CD4-positive, alpha-beta memory T cell (primary cell): ENCODE data around the gene CD300C. TPM values are rescaled to one million over a fixed set of nuclear protein-coding genes. Genes with fewer than 3 reads are reported as not detected.
A peak's percentile ranks its signal among the peaks of the same experiment; 100 is the strongest.
"Not testable (repeated sequence)": the region's sequence is repeated elsewhere in the genome, so short reads cannot be mapped to it uniquely, and the experiment has no call there.

Source experiments
- CTCF ChIA-PET: fragments of 350-600 bp; sonication (Branson Sonifier 250); formaldehyde crosslinking; loops from one replicate; lab custom pipeline; 2021; ENCODE audit warnings: inconsistent platforms; ENCODE audit not compliant: partially characterized antibody; lab: Charles Lee
- POLR2A ChIA-PET: fragments of 350-600 bp; sonication (Branson Sonifier 250); formaldehyde crosslinking; loops from one replicate; lab custom pipeline; 2021; ENCODE audit not compliant: partially characterized antibody; lab: Charles Lee
- DNase-seq, 5 donors: peaks; one replicate each; pipeline versions ENCODE4 v3.0.0 to v3.0.0-alpha.2; 2020 to 2022; ENCODE audit warnings: mixed read lengths in 1 of 5
- H3K27ac ChIP-seq: one replicate; pipeline ENCODE4 v1.7.0; 2013; ENCODE audit warnings: low read depth, low read length
- H3K27me3 ChIP-seq: 2 replicates; pipeline ENCODE4 v1.7.0; 2013; ENCODE audit warnings: mild to moderate bottlenecking, low read length, moderate library complexity; ENCODE audit not compliant: insufficient read depth
- H3K36me3 ChIP-seq: 2 replicates; pipeline ENCODE4 v1.7.0; 2013; ENCODE audit warnings: mild to moderate bottlenecking, low read length, moderate library complexity; ENCODE audit not compliant: insufficient read depth
- H3K4me1 ChIP-seq: 2 replicates; pipeline ENCODE4 v1.7.0; 2013; ENCODE audit warnings: mild to moderate bottlenecking, low read length, moderate library complexity; ENCODE audit not compliant: insufficient read depth
- H3K4me3 ChIP-seq, 2 donors: one replicate each; pipeline ENCODE4 v1.7.0; 2013; ENCODE audit warnings: low read length in 2 of 2, mild to moderate bottlenecking in 1 of 2
- H3K9me3 ChIP-seq, 2 donors: one replicate each; pipeline ENCODE4 v1.7.0; 2013; ENCODE audit warnings: low read length in 2 of 2, control low read depth in 1 of 2; ENCODE audit not compliant: control insufficient read depth in 1 of 2
- H3K27ac Mint-ChIP-seq, 7 donors: one replicate each; pipeline ENCODE4 v1.8.0; 2020 to 2021; ENCODE audit warnings: mixed read lengths in 7 of 7, mild to moderate bottlenecking in 6 of 7, inconsistent platforms in 3 of 7, moderate library complexity in 3 of 7
- H3K27me3 Mint-ChIP-seq, 2 donors: one replicate each; pipeline ENCODE4 v1.8.0; 2020 to 2021; ENCODE audit warnings: mixed read lengths in 2 of 2
- H3K36me3 Mint-ChIP-seq, 2 donors: one replicate each; pipeline ENCODE4 v1.8.0; 2020 to 2021; ENCODE audit warnings: mixed read lengths in 2 of 2, inconsistent platforms in 1 of 2, mild to moderate bottlenecking in 1 of 2
- H3K4me1 Mint-ChIP-seq, 4 donors: one replicate each; pipeline ENCODE4 v1.8.0; 2020 to 2021; ENCODE audit warnings: mixed read lengths in 4 of 4, mild to moderate bottlenecking in 1 of 4
- H3K4me3 Mint-ChIP-seq, 8 donors: one replicate each; pipeline ENCODE4 v1.8.0; 2020 to 2021; ENCODE audit warnings: mixed read lengths in 8 of 8, mild to moderate bottlenecking in 7 of 8, moderate library complexity in 6 of 8, inconsistent platforms in 3 of 8
- H3K9me3 Mint-ChIP-seq, 8 donors: one replicate each; pipeline ENCODE4 v1.8.0; 2020 to 2021; ENCODE audit warnings: mixed read lengths in 8 of 8, mild to moderate bottlenecking in 5 of 8, inconsistent platforms in 3 of 8, moderate library complexity in 1 of 8
- intact Hi-C: fragments of 100-400 bp; cut with micrococcal nuclease; formaldehyde crosslinking; loops from one replicate; pipeline ENCODE4 v1.15.1; 2023
- polyA plus RNA-seq, 2 donors: library from polyadenylated mRNA; unstranded; fragments of 300-500 nt; fragmentation: Illumina TruSeq; gene quantifications; one replicate each; pipeline ENCODE4 v1.2.3, GENCODE V29; 2021
- total RNA-seq, 2 experiments: library from RNA; stranded (reverse); gene quantifications; one replicate each; pipeline ENCODE4 v1.2.3, GENCODE V29; 2021

The CD300C gene
- total and polyA plus RNA-seq, 4 experiments from 2014 or later, result not detected

- DNase-seq, result no peak
- H3K36me3 ChIP-seq, result no peaks in the 10 kb centered on the region
- intact Hi-C loops, result no loop called here
- peaks cover 0 to 5% of the 10 kb centered on the region in 2 donors for H3K27me3 Mint-ChIP-seq
- no peaks in the 10 kb centered on the region for H3K36me3 Mint-ChIP-seq
- no peak overlapping the region for H3K27ac Mint-ChIP-seq
- no peak overlapping the region for H3K4me3 ChIP-seq
- peaks cover 0 to 7% (median 5%) of the 10 kb centered on the region in 8 donors for H3K9me3 Mint-ChIP-seq
- H3K4me1 Mint-ChIP-seq, result peaks cover 7 to 12% (median 8%) of the 10 kb centered on the region in 4 donors
- no peak overlapping the region for H3K27ac ChIP-seq
- CTCF ChIA-PET, result no interaction called here
- peaks cover 10% of the 10 kb centered on the region for H3K4me1 ChIP-seq
- no peaks in the 10 kb centered on the region for H3K9me3 ChIP-seq
- H3K4me3 Mint-ChIP-seq, result no peak overlapping the region
- POLR2A ChIA-PET, result no interaction called here
- no peaks in the 10 kb centered on the region for H3K27me3 ChIP-seq
These were observed 36.7 kb upstream of the CD300C start for GRCh38 chr17:74582633-74583032.

DNA sequence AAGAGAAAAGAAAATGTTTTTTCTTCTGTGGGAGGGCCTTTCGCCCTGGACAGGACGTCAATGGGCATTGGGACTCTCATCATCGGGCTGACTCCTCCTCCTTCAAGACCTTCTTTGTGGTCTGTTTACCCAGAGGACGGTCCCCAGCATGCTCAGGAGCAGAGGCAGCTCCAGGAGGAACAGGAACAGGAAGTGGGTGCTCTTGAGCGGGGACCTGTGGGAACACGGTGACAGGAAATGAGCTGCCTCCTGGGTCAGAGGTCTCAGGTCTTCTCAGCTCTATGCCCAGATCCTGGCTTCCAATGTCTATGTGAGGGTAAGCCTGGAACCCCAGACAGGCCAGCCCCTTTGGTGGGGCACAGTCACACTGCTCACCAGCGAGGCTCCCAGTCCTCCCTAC, 34.0 kb upstream of the CD300C start:
- Mint-ChIP-seq H3K27ac (peak overlapping the region in 1 of 7 donors; percentile 48), H3K27me3 (peaks cover 3 to 4% of the 10 kb centered on the region in 2 donors), H3K4me1 (peaks cover 7 to 12% (median 8%) of the 10 kb centered on the region in 4 donors), H3K9me3 (peaks cover 0 to 6% (median 1%) of the 10 kb centered on the region in 8 donors), H3K4me3 (peak overlapping the region in 3 of 8 donors; percentile 44 to 75 (median 55)), H3K36me3 (no peaks in the 10 kb centered on the region)
- peaks cover 10% of the 10 kb centered on the region for H3K4me1 ChIP-seq
- ChIA-PET POLR2A (no interaction called here), CTCF (interaction anchor here (1.1 kb wide), 1 partner anchor 14 kb away, joined by 4 read pairs; no protein-coding TSS in a partner anchor)
- no peak for DNase-seq
- no peaks in the 10 kb centered on the region for H3K36me3 ChIP-seq
- H3K27ac ChIP-seq, result no peak overlapping the region
- no peaks in the 10 kb centered on the region for H3K9me3 ChIP-seq
- H3K4me3 ChIP-seq, result no peak overlapping the region
- intact Hi-C loops, result no loop called here
- H3K27me3 ChIP-seq, result no peaks in the 10 kb centered on the region

DNA sequence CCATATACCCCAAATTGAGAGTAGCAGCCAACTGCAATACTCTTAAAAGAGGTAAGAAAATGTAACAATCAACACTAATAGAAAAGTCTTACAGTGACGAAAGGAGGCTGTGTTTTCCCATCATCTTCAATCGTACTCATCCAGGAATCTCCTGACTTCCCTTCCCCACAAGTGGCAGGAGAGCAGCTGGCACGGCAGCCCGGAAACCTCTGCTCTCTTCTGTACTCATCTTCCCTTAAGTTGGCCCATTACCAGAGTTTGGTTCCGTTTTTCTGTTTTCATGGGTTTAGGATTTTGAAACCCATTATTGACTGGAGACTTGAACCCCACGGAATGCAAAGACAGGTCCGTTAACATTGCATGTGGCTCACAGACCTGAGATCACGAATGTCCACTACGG, 33.1 kb upstream of the CD300C start:
- peaks cover 4 to 11% of the 10 kb centered on the region in 2 donors for H3K27me3 Mint-ChIP-seq
- no peaks in the 10 kb centered on the region for H3K36me3 Mint-ChIP-seq
- CTCF ChIA-PET, result interaction anchor here (1.1 kb wide), 1 partner anchor 13 kb away, joined by 4 read pairs; no protein-coding TSS in a partner anchor
- H3K4me1 Mint-ChIP-seq, result peaks cover 7 to 12% (median 10%) of the 10 kb centered on the region in 4 donors
- peak overlapping the region in 1 of 7 donors; percentile 5 for H3K27ac Mint-ChIP-seq
- no peak for DNase-seq
- H3K9me3 Mint-ChIP-seq, result no peaks in the 10 kb centered on the region
- Histone ChIP-seq H3K9me3 (no peaks in the 10 kb centered on the region), H3K27me3 (no peaks in the 10 kb centered on the region), H3K4me1 (peaks cover 10% of the 10 kb centered on the region), H3K36me3 (no peaks in the 10 kb centered on the region), H3K27ac (no peak overlapping the region), H3K4me3 (no peak overlapping the region)
- POLR2A ChIA-PET, result no interaction called here
- intact Hi-C loops, result no loop called here
- H3K4me3 Mint-ChIP-seq, result no peak overlapping the region

GRCh38 chr17:74574489-74575142, 28.7 kb upstream of the CD300C start:
- no peak overlapping the region for H3K4me3 Mint-ChIP-seq
- no peak for DNase-seq
- peaks cover 5 to 20% of the 10 kb centered on the region in 2 donors for H3K27me3 Mint-ChIP-seq
- CTCF ChIA-PET, result interaction anchor here (0.8 to 1.2 kb wide), 2 partner anchors 8 to 206 kb away, joined by 3 to 4 read pairs; no protein-coding TSS in a partner anchor
- Histone ChIP-seq H3K27me3 (peaks cover 6% of the 10 kb centered on the region), H3K9me3 (no peaks in the 10 kb centered on the region), H3K36me3 (no peaks in the 10 kb centered on the region), H3K4me3 (no peak overlapping the region), H3K27ac (no peak overlapping the region), H3K4me1 (peaks cover 3% of the 10 kb centered on the region)
- H3K27ac Mint-ChIP-seq, result no peak overlapping the region
- intact Hi-C loops, result no loop called here
- no peaks in the 10 kb centered on the region for H3K9me3 Mint-ChIP-seq
- POLR2A ChIA-PET, result no interaction called here
- no peaks in the 10 kb centered on the region for H3K36me3 Mint-ChIP-seq
- peaks cover 0 to 6% (median 3%) of the 10 kb centered on the region in 4 donors for H3K4me1 Mint-ChIP-seq

GRCh38 chr17:74573635-74574034, 27.7 kb upstream of the CD300C start:
- H3K4me3 Mint-ChIP-seq, H3K27me3 ChIP-seq, H3K9me3 Mint-ChIP-seq, CTCF ChIA-PET, H3K4me3 ChIP-seq, DNase-seq, H3K9me3 ChIP-seq, H3K4me1 Mint-ChIP-seq, H3K27ac ChIP-seq, H3K36me3 Mint-ChIP-seq, intact Hi-C loops, H3K27ac Mint-ChIP-seq, H3K36me3 ChIP-seq, H3K4me1 ChIP-seq, POLR2A ChIA-PET: not testable (repeated sequence)
- H3K27me3 Mint-ChIP-seq, result peaks cover 13 to 25% of the 10 kb centered on the region in 2 donors

- peaks cover 17 to 30% of the 10 kb centered on the region in 2 donors for H3K27me3 Mint-ChIP-seq
- Histone ChIP-seq H3K9me3 (no peaks in the 10 kb centered on the region), H3K4me1 (no peaks in the 10 kb centered on the region), H3K4me3 (no peak overlapping the region), H3K27me3 (peaks cover 7% of the 10 kb centered on the region), H3K27ac (no peak overlapping the region), H3K36me3 (no peaks in the 10 kb centered on the region)
- no peaks in the 10 kb centered on the region for H3K36me3 Mint-ChIP-seq
- H3K27ac Mint-ChIP-seq, result no peak overlapping the region
- CTCF ChIA-PET, result no interaction called here
- POLR2A ChIA-PET, result no interaction called here
- no peaks in the 10 kb centered on the region for H3K9me3 Mint-ChIP-seq
- no peak for DNase-seq
- peaks cover 0 to 3% (median 3%) of the 10 kb centered on the region in 4 donors for H3K4me1 Mint-ChIP-seq
- no peak overlapping the region for H3K4me3 Mint-ChIP-seq
- intact Hi-C loops, result no loop called here
These were observed 27.3 kb upstream of the CD300C start for GRCh38 chr17:74573169-74573568.

DNA sequence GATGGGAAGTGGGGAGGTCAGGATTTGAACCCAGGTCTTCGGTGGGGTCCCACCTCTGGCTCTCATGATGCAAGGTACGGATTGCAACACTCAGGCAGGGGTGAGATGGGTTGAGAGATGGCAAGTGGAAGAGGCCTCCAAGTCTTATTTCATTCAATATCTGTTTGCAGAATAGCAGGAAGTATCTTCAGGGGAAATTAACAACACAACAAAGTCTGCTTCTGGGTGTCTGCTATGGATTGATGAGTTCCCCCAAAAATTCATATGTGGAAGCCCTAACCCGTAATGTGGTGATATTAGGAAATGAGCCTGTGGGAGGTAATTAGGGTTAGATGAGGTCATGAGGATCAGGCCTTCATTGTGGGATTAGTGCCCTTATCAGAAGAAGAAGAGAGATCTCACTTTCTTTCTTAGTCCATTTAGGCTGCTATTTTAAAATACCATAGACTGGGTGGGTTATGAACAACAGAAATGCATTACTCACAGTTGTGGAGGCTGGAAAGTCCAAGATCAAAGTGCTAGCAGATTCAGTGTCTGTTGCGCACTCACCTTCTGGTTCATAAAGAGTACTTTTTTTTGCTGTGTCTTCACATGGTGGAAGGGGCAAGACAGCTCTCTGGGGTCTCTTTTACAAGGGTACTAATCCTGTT, 25.8 kb upstream of the CD300C start:
- H3K4me1 ChIP-seq, result no peaks in the 10 kb centered on the region
- no peaks in the 10 kb centered on the region for H3K9me3 ChIP-seq
- no peaks in the 10 kb centered on the region for H3K36me3 Mint-ChIP-seq
- no peaks in the 10 kb centered on the region for H3K9me3 Mint-ChIP-seq
- no peak overlapping the region for H3K4me3 Mint-ChIP-seq
- no peak overlapping the region for H3K27ac Mint-ChIP-seq
- no peak overlapping the region for H3K4me3 ChIP-seq
- no peaks in the 10 kb centered on the region for H3K36me3 ChIP-seq
- peaks cover 7% of the 10 kb centered on the region for H3K27me3 ChIP-seq
- peaks cover 17 to 33% of the 10 kb centered on the region in 2 donors for H3K27me3 Mint-ChIP-seq
- intact Hi-C loops, result no loop called here
- ChIA-PET CTCF (interaction anchor here (0.6 kb wide), 1 partner anchor 409 kb away, joined by 3 read pairs; no protein-coding TSS in a partner anchor), POLR2A (no interaction called here)
- no peak overlapping the region for H3K27ac ChIP-seq
- no peak for DNase-seq
- H3K4me1 Mint-ChIP-seq, result peaks cover 0 to 3% (median 3%) of the 10 kb centered on the region in 4 donors
